ENCODE measurements around the gene ELL. TPM values are rescaled to one million over a fixed set of nuclear protein-coding genes. Genes with fewer than 3 reads are reported as not detected.
A peak's percentile ranks its signal among the peaks of the same experiment; 100 is the strongest.

The ELL gene
- total and polyA plus RNA-seq, 9 of the 15 experiments (the other 6 are each of a cell fraction or from before 2014, with no cell fraction given), result 0.24 to 22.5 (median 4.1) TPM

DNA sequence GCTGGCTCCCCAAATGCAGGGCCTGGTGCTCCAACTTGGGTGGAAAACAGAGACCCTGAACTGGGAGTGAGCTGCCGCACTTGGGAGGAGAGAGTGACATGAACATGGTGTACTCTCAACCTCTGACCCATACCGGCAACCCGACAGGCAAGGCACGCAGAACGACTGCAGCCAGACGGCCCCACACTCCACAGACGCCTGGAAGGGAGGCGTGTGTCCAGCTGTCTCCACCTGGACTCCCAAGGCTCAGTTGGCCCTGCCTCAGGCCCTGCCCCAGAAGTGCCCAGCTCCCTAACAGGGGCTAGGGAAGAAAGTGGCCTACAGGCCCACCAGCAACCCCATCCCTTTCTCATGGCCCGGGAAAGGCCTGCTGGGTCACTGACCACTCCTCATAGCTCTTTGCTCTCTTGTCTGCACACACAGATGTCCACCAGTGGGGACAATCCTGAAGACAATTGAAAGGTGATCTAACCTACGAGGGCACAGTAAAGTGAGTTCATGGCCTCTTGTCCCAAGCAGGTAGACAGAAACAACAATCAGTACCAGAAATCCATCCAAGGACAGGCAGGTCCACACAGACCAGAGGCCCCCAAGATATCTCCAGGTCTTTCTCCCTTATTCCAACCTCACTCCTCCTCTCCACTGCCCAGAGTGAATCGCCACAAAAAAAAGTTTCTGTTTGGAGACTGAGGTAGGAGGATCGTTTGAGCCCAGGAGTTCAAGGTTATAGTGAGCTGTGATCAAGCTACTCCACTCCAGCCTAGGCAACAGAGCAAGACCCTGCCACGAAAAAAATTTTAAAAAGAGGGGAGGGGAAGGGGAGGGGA lies 28.2 kb downstream of the ELL start:
- no peak for FAIRE-seq

More for the DNA sequence above, 28.2 kb downstream of the ELL start:
- in situ Hi-C loops (cut with MboI) (no loop called here), intact Hi-C loops (cut with micrococcal nuclease) (no loop called here)
- Histone ChIP-seq H3K36me3 (ENCODE audit: control insufficient read depth, insufficient read depth, low read length) (no peaks in the 10 kb centered on the region), H2AFZ (ENCODE audit: low read depth, low read length) (no peak overlapping the region), H3K27me3 (ENCODE audit: control insufficient read depth in 2 of 2, insufficient read depth in 2 of 2, low read length in 2 of 2) (no peaks in the 10 kb centered on the region), H3K27ac (ENCODE audit: extremely low read depth, low read depth, low read length) (no peak overlapping the region), H3K4me1 (replicated peaks in 1 of 2; ENCODE audit: control insufficient read depth in 2 of 2, insufficient read depth in 2 of 2, low read length in 2 of 2) (peaks cover 21 to 56% of the 10 kb centered on the region in 2 experiments; a peak in 4 of 5 replicates), H4K20me1 (replicated peaks; ENCODE audit: control insufficient read depth, insufficient read depth, low read length) (peaks cover 68% of the 10 kb centered on the region), H3K4me3 (no peak overlapping the region), H3K9me3 (replicated peaks; ENCODE audit: control insufficient read depth, insufficient read depth, low read depth, low read length) (no peaks in the 10 kb centered on the region), H3K9ac (ENCODE audit: insufficient read depth in 1 of 2, low read depth in 2 of 2, low read length in 2 of 2) (peak overlapping the region in 1 of 2 experiments; percentile 71; a peak in 2 of 4 replicates), H3K4me2 (ENCODE audit: insufficient read depth, low read length) (no peak overlapping the region), H3K79me2 (ENCODE audit: control insufficient read depth, insufficient read depth, low read length) (peaks cover 89% of the 10 kb centered on the region), H3K9me1 (ENCODE audit: control insufficient read depth, insufficient read depth, low read length) (peaks cover 9% of the 10 kb centered on the region)
- ATAC-seq, result no peak
- ChIA-PET CTCF (ENCODE audit: low intra/inter-chr PET ratio) (no interaction called here), POLR2A (interaction anchor here (0.6 to 2.6 kb wide), 9 partner anchors 9 to 96 kb away, joined by 3 to 13 read pairs (median 3); partner anchors contain the start of gene UBA52)
- TF ChIP-seq HMGN3 (IDR thresholded peaks at IDR 0.05; ENCODE audit: borderline replicate concordance, extremely low read depth, insufficient read length, low read depth, low read length) (no peak), POLR2G (IDR thresholded peaks at IDR 0.05; ENCODE audit: low read depth, low read length) (0 out of 2 replicates have a peak, but pooled peaks have one; percentile 6), MAZ (CRISPR knock-in tag; conservative IDR thresholded peaks at IDR 0.05 in 1 of 2, IDR thresholded peaks at IDR 0.05 in 1 of 2) (no peak), ETV6 (IDR thresholded peaks at IDR 0.05; ENCODE audit: borderline replicate concordance in 1 of 2, low read depth in 2 of 2, low read length in 1 of 2) (no peak), ETV6 (CRISPR knock-in tag; IDR thresholded peaks at IDR 0.05; ENCODE audit: borderline replicate concordance) (no peak), HMG20B (CRISPR knock-in tag; IDR thresholded peaks at IDR 0.05) (no peak)
- no TSS peak for BruUV-seq (replicated peaks)
- 73% methylated on average over 10 of the region's 13 CpGs for WGBS (ENCODE audit: insufficient coverage, low coverage, missing lambda C conversion rate)
- no peak for DNase-seq (ENCODE audit: extremely low read depth in 1 of 4, low spot score in 3 of 4)
